ENCODE results near the gene EPG5. TPM values are rescaled to one million over a fixed set of nuclear protein-coding genes. Genes with fewer than 3 reads are reported as not detected.
A peak's percentile ranks its signal among the peaks of the same experiment; 100 is the strongest.

EPG5 gene
- total RNA-seq, 1 donor from 2014 or later: 23.3 TPM

- DNase-seq (ENCODE audit: low spot score): no peak
- Mint-ChIP-seq H3K27me3 (ENCODE audit: low read depth) (no peaks in the 10 kb centered on the region), H3K27ac (ENCODE audit: unreplicated experiment) (peak overlapping the region; percentile 73), H3K4me1 (ENCODE audit: low read depth) (peaks cover 15% of the 10 kb centered on the region), H3K4me3 (ENCODE audit: unreplicated experiment) (no peak overlapping the region), H3K9me3 (ENCODE audit: low read depth) (no peaks in the 10 kb centered on the region), H3K36me3 (ENCODE audit: low read depth) (peaks cover 29% of the 10 kb centered on the region)
- TF ChIP-seq CTCF (IDR thresholded peaks at IDR 0.05): no peak
Measured at GRCh38 chr18:45920367-45920766, 46.8 kb downstream of the EPG5 start.

- Mint-ChIP-seq H3K27me3 (ENCODE audit: low read depth) (no peaks in the 10 kb centered on the region), H3K9me3 (ENCODE audit: low read depth) (no peaks in the 10 kb centered on the region), H3K4me1 (ENCODE audit: low read depth) (peaks cover 15% of the 10 kb centered on the region), H3K27ac (ENCODE audit: unreplicated experiment) (no peak overlapping the region), H3K4me3 (ENCODE audit: unreplicated experiment) (no peak overlapping the region), H3K36me3 (ENCODE audit: low read depth) (peaks cover 45% of the 10 kb centered on the region)
- peak; percentile 29 for TF ChIP-seq CTCF (IDR thresholded peaks at IDR 0.05)
- no peak for DNase-seq (ENCODE audit: low spot score)
Measured at GRCh38 chr18:45916302-45916701, 50.8 kb downstream of the EPG5 start.

GRCh38 chr18:45913276-45913675 is 53.9 kb downstream of the EPG5 start:
- H3K27me3 Mint-ChIP-seq (ENCODE audit: low read depth): no peaks in the 10 kb centered on the region
- no peak for TF ChIP-seq CTCF (IDR thresholded peaks at IDR 0.05)
- H3K9me3 Mint-ChIP-seq (ENCODE audit: low read depth): no peaks in the 10 kb centered on the region
- no peak for DNase-seq (ENCODE audit: low spot score)
- peaks cover 7% of the 10 kb centered on the region for H3K4me1 Mint-ChIP-seq (ENCODE audit: low read depth)
- H3K36me3 Mint-ChIP-seq (ENCODE audit: low read depth): peaks cover 49% of the 10 kb centered on the region
- no peak overlapping the region for H3K27ac Mint-ChIP-seq (ENCODE audit: unreplicated experiment)
- H3K4me3 Mint-ChIP-seq (ENCODE audit: unreplicated experiment): no peak overlapping the region

GRCh38 chr18:45910405-45911023 is 56.6 kb downstream of the EPG5 start:
- Mint-ChIP-seq H3K36me3 (ENCODE audit: low read depth) (peaks cover 51% of the 10 kb centered on the region), H3K27ac (ENCODE audit: unreplicated experiment) (no peak overlapping the region)
- no peak for DNase-seq (ENCODE audit: low spot score)

GRCh38 chr18:45901654-45902210 is 65.4 kb downstream of the EPG5 start:
- peaks cover 39% of the 10 kb centered on the region for H3K36me3 Mint-ChIP-seq (ENCODE audit: low read depth)

More at GRCh38 chr18:45910405-45911023, 56.6 kb downstream of the EPG5 start:
- H3K4me3 Mint-ChIP-seq (ENCODE audit: unreplicated experiment): no peak overlapping the region
- H3K27me3 Mint-ChIP-seq (ENCODE audit: low read depth): no peaks in the 10 kb centered on the region
- TF ChIP-seq CTCF (IDR thresholded peaks at IDR 0.05): peak; percentile 86
- H3K4me1 Mint-ChIP-seq (ENCODE audit: low read depth): peaks cover 10% of the 10 kb centered on the region
- no peaks in the 10 kb centered on the region for H3K9me3 Mint-ChIP-seq (ENCODE audit: low read depth)

More at GRCh38 chr18:45901654-45902210, 65.4 kb downstream of the EPG5 start:
- H3K4me3 Mint-ChIP-seq (ENCODE audit: unreplicated experiment): no peak overlapping the region
- no peak overlapping the region for H3K27ac Mint-ChIP-seq (ENCODE audit: unreplicated experiment)
- DNase-seq (ENCODE audit: low spot score): no peak
- no peaks in the 10 kb centered on the region for H3K27me3 Mint-ChIP-seq (ENCODE audit: low read depth)
- H3K4me1 Mint-ChIP-seq (ENCODE audit: low read depth): no peaks in the 10 kb centered on the region
- no peak for TF ChIP-seq CTCF (IDR thresholded peaks at IDR 0.05)
- no peaks in the 10 kb centered on the region for H3K9me3 Mint-ChIP-seq (ENCODE audit: low read depth)

All from chondrocyte (in vitro differentiated cells).